ENCODE measurements around the gene LRPPRC.

Gene LRPPRC

DNA sequence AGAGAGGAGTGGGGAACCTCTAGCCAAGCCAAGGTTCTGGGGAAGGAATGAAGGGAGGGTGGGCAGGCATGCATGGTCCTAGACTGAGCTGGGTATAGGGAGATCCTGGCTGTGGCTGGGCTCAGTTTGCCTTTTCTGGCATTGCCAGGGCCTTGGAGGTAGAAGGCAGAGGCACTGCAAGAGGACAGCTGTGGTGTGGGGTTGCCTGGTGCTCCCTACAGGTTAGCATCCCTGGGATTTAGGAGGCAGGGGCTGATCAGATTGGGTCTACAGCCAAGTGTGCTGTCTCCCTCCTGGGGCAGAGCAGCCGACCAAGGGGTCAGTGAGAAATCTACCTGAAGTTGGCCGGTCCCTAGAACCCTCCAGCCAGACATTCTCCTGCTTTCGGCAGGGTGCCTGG, 141.1 kb downstream of the LRPPRC start:
- no peak for DNase-seq (ENCODE audit: low spot score)

DNA sequence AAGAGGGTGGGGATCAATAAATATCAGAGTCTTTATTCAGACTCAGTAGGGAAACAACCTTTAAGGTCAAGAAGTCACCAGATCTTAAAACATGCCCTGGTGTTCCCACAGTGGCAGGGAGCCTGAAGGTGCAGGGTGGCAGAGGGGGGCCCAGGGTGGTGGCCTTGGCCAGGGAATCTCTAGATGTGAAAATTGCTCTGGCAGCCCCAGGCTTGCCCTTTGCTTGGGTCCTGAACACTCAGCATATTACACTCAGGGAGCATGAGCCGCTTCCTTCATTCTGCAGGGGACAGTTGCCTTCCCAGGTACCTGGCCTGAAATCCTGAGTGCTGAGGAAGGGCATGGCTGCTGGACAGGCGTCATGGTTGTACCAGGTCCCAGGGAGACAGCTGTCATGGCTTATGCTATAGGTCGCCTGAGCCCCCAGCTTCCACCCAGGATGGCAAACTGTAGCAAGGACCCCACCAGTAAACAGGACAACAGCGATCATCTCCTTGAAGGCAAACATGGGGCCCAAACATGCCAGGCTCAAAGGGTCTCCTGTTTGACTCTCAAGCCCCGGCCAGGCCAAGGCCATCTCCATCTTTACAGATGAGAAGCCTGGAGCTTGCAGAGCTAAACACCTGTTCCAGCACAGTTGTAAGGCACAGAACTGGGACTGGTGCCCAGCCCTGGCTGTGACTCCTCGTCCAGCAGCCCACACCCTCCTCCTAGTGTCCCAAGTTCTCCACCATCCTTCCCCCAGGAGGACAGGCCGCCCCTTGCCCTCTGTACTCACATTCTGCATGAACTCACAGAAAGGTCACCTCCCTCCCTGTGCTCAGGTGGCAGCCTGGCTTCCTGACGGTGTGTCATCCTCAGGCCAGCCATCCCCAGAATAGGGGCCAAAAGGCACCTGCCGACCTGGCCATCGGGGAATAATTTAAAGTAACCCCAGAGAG, 142.4 kb downstream of the LRPPRC start:
- peak; percentile 3 for DNase-seq (ENCODE audit: low spot score)

DNA sequence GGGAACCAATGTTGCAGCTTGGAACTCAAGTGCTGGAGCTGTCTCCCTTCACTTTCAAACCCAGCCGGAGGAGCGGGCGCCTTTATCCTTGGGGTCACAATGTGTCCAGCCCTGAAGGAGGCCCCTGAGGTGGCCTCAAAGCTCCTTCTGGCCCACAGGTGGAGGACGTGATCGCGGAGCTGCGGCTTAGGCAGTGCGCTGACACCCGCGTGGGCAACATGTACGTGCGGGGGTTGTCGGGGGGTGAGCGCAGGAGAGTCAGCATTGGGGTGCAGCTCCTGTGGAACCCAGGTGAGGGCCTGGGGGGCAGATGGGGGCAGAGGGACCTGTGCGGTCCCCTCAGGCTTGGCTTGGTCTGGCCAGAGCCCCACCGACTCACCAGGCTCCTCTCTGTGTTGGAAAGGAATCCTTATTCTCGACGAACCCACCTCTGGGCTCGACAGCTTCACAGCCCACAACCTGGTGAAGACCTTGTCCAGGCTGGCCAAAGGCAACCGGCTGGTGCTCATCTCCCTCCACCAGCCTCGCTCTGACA, 143.5 kb downstream of the LRPPRC start:
- no peak for DNase-seq (ENCODE audit: low spot score)

DNA sequence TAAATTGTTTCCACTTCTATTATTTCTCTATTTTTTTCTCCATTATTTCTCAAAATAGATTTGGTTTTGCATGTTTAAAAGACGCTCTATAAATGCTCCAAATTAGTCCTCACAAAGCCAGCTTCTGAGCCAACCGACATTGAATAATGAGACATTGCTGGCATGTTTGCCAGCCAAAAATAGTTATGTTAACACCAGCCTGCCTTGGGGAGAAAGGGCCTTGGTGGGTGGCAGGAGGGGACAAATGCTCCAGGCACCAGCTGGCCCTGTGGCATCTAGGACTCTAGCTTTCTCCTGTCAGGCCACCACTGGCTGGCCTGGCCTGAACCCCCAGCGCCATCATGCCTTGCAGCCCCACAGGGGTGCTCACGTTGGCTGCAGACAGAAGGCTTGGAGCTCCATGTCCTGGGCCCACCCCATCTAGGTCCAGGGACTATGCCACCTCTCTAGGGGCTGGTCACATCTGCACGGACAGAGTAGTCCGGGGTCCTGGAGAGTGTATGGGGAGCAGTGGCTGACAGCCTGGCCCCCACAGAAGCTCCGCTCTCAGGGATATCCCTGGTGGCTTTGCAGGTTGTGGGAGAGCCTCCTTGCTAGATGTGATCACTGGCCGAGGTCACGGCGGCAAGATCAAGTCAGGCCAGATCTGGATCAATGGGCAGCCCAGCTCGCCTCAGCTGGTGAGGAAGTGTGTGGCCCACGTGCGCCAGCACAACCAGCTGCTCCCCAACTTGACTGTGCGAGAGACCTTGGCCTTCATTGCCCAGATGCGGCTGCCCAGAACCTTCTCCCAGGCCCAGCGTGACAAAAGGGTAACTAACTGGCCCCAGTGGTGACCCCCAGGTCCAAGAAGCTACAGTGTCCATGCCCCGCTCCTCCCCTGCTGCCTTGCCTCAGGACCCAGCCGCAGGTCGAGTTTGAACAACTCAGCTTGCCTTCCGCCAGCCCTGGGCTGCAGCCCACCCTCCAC, 144.5 kb downstream of the LRPPRC start:
- DNase-seq (ENCODE audit: low spot score): peak; percentile 1

DNA sequence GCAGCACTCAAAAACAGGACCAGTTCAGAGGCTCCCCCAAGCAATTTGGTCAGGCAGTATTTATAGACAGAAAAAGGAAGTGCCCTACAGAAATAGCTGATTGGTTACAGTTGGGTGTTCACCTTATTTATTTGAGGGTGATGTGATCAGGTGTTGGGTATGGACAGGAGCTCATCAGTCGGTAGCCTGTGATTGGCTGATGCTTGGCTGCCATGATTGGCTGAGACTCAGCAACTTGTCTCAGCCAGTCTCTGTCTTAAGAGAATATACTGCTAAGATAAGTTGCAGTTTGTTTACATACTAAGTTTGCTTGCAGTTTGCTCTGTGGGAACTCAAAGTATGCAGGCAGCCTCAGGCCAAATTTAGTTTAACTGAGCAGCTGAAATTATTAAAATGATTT, 147.6 kb downstream of the LRPPRC start:
- DNase-seq (ENCODE audit: low spot score): peak; percentile 2

DNA sequence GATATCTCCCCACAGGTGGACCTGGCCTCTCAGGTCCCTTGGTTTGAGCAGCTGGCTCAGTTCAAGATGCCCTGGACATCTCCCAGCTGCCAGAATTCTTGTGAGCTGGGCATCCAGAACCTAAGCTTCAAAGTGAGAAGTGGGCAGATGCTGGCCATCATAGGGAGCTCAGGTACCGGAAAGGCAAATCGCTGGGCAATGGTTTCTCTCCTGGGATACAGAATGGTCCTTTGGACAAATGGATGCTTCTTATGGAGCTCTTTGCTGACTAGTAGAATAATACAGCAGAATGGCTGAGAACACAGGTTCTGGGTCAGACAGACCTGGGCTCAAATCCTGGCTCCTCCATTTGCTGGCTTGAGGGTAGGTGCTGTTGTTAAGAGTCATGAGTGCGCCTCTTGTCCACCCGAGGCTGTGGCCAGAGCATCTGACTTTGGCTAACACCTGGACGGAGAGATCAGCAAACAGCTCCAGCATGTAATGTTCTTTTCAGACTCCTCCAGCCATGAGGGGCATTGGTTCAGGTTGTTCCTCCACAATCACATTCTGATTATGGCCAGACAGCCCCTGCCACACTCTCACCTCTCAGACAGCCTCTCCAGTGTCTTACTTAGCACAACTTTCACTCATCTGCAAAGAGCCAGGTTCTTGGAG, 149.5 kb downstream of the LRPPRC start:
- DNase-seq (ENCODE audit: low spot score): no peak

DNA sequence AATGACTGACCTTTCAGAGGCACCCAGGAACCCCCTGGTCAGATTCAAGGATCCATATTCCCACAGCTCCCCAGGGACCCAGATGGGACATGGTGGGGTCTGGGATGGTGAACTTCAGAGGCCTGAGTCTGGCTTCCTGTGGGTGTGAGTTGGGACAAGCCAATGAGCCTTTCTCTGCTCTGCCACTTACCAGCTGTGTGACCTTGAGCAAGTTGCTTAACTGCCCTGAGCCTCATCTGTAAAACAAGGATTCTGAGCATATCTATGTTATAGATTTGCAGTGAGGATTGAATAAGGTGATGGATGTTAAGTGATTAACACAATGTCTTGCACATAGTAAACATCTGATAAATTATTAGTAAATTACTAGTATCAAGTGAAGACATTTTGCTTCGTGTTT, 150.6 kb downstream of the LRPPRC start:
- no peak for DNase-seq (ENCODE audit: low spot score)

DNA sequence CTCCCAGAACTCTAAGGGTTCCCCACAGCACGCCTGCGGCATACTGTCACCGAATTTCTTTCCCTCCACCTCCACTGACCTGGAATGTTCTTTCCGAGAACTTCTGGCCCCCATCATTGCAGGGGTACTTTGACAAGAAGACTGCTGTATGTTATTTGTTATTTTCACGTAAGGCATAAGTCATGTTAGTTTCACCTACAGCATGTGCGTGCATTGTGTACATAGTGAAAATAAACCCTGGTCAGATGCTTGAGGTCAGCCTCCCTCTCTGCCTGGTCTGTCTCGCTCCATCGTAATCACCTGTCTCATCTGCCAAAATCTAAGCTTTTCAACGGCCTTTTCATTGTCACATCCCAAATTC, 152.9 kb downstream of the LRPPRC start:
- DNase-seq (ENCODE audit: low spot score): no peak

DNA sequence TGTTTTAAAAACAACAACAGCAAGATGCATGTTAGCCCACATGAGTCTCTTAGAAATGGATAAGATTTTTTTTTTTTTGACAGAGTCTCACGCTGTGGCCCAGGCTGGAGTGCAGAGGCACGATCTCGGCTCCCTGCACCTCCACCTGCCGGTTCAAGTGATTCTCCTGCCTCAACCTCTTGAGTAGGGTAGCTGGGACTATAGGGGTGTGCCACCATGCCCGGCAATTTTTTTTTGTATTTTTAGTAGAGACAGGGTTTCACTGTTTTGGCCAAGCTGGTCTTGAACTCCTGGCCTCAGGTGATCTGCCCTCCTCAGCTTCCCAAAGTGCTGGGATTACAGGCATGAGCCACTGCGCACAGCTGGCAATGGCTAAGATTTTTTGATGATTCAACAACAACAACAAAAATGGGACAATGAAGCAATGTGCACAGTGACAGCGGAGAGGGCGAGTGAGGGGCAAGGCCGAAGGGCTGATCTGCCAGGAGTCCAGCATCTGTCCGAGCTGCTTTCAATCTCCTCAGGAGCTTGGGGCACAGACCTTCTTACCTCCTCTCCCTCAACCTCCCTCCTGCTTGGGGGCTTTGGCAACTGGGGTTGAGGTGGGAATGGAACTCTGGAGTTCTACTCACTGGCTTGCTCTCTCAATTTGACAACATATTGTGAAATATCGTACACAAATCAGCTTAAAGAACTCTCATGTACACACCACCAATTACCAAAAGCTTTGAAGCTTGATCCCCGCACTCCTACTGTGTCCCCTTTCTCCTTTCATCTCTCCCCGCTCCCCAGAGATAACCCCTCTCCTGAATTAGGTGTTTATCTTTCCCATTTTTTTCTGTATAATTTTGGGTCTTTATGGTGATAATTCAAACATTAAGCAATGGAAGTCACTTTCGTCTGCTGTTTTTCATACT, 153.6 kb downstream of the LRPPRC start:
- DNase-seq (ENCODE audit: low spot score): no peak

DNA sequence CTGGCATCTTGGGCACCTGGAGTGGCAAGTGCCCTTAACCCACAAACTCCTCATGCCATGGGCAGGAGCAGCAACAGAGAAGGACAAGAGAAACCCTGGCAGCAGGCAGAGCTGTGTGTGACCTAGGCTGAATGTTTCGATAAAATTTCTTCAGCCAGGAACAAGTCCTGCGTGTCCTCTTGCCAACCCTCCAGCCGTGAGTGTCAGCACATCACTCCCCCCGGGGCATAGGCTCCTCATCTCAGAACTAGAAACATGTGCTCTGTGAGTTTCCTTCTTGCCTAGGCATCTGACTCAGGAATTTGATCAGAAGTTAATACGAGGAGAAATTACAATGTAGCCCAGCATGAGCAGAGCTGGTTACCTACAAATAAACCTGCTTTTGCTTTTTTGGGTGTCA, 154.8 kb downstream of the LRPPRC start:
- no peak for DNase-seq (ENCODE audit: low spot score)

DNA sequence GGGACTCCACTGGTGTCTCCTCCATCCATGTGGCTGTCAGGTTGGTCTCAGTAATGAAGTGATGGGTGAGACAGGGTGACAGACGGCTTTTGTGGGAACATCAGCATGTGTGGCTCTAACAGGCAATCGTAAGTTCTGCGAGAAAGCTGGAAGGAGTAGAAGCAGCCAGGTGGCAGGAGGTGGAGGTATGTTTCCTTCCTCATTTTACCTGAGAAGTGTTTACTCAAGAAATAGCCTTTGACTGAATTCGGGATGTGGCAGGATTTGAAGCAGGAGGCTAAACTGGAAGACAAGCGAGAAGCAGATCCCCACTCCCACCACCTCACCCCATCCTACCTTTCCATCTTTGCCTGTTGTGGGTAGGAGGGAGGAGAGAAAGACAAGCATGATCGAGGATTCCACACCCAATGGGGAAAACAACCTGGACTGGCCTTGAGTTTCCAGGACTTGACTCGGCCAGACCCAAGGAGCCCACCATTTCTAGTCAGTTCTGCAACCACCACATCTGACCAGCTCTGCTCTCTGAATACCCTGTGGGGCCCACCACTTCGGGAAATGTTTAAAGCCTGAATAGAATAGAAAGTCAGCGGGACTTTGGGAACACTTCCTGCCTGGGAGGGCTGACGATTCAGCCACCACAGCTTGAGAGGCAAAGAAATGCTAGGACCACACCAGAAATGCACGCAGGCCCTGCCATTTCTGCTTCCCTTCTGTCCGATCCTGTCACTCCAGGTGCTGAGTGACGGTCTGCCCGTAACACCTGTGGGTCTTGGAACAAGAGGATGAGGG, 155.8 kb downstream of the LRPPRC start:
- no peak for DNase-seq (ENCODE audit: low spot score)

DNA sequence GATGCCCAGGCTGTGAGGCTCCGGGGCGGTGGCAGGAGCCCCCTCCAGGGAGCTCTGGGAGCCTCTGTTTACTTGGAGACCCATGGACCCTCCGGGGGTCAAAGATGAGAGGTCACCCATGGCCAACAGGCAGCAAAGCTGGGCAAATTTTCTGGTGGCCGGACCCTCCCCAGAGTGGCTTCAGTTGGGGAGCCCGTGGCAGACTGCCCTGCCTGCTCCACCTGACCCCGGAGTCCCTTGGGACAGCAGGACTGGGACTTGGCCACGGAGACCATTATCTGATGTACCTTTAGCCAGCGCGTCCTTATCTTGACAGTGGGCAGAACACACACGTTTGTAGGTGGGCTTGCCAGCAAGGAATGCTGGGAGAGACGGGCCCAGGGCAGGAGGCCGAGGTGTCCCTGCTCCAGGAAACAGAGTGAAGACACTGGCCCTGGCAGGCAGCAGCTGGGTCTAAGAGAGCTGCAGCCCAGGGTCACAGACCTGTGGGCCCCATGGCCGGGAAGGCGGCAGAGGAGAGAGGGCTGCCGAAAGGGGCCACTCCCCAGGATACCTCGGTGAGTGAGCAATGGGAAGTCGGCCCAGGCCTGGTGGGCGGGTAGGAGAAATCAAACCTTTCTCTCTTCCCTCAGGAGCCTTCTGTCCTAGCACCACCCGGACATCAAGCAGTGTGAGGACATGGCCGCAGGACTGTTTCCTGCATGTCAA, 157.1 kb downstream of the LRPPRC start, which contains the start of the genes ABCG5 and ABCG8:
ABCG5 (minus strand) TSS at position 280 of the 708 bp plus-strand sequence; CDS start at position 120, 160 bp downstream.
ABCG8 (plus strand) TSS at position 412 of the 708 bp plus-strand sequence; CDS start at position 495, 83 bp downstream.
- no peak for DNase-seq (ENCODE audit: low spot score)

DNA sequence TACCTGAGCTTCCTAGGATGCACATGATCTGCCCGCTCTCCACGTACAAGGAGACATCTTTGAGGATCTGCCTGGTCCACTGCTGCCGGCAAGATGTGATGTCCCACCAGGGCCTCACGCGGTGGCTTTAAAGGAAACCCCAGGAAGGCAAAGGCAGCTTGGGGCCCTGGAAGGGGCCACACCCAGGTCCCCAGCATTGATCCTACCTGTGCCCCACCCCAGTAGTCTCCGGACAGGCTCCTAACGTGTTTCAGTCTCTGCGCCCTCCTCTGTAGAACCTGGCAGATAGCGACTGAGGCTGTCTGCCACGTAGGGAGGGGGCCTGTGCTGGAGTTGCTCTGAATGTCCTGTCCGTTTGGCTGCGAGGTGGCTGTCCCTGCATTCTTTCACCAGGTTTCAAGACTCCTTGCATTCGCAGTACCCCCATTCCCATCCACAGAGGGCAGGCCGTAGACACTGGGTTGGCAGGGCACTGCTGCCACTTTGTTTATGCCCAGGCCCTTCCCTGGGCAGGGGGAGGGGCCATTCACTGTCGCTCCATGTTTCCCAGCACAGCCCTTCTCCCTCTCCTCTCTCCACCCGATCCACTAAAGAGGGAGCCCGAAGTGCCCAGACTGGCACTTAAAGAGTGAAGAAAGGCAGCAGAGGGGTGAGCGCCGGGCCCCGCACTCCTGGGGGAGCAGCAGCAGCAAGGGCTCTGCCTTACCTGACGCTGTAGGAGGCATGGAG, 157.8 kb downstream of the LRPPRC start:
- no peak for DNase-seq (ENCODE audit: low spot score)

DNA sequence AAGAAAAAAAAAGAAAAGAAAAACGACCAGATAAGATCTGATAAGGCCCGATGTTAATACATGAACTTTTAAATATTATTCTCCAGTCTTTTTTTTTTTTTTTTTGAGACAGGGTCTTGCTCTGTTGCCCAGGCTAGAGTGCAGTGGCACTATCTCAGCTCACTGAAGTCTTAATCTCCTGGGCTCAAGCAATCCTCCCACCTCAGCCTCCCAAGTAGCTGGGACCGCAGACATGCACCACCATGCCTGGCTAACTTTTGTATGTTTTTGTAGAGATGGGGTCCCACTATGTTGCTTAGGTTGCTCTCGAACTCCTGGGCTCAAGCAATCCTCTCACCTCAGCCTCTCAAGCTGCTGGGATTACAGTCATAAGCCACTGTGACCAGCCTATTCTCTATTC, 158.8 kb downstream of the LRPPRC start:
- DNase-seq (ENCODE audit: low spot score): no peak
